Fibroblast of the conjunctiva (primary cell): ENCODE measurements around the gene MIER1.

Experiments
- DNase-seq: peaks from one replicate; pipeline ENCODE4 v3.0.0-alpha.2; 2010; ENCODE audit warnings: low read depth

The MIER1 gene

GRCh38 chr1:66999640-67000400, 75.0 kb downstream of the MIER1 start:
- DNase-seq, result no peak

DNA sequence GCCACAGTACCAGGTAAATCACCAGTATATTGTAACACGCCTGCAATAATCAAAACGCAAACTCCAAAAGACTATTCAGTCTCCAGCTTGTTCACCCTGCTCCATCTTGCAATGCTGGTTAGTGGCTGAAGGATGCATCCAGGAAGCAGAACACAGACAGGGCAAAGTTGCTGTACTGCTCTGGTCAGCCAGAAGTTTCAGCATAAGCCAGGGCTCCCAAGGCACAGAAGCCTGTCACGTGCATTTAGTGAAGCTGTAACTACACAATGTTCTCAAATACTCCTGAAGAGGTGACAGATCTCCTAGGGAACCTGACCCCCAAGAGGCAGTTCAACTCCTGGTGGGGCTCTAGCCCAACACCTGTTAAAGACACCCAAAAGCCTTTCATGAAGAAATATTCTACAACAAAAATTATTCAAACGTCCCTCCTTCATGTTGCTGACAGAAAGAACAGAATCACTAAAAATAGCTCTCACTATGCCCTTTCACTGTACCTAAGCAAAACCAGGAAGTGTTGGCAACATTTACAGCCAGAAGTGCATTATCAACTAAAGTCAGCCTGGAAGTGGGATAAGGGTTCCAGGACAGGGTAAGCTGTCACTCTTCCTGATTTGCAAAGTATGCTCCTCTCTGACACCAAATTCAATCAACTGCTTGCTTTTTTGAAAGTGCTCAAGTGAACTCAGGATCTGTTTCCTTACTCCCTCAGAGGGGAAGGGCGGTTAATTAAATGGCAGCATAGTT, 77.1 kb downstream of the MIER1 start:
- DNase-seq, result no peak

DNA sequence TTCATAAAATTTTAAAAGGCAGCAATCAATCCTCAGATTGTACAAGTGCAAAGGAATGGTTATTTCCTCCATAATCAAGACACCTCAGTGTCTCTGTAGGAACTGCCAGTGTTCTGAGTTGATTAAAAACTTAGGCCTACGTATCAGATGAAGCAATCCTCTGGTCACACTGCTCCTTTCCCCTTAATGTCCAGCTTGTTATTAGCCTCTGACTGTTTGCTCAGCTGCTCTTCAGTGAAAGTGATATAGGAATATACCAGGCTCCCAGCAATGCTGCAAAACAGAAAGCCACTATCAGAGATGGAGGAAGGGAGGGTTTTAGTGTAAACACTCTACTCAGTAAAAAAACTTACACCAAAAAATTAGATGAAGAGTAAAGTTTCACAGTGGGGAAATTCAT, 79.4 kb downstream of the MIER1 start:
- DNase-seq, result no peak

- DNase-seq, result no peak
These were observed 80.3 kb downstream of the MIER1 start for GRCh38 chr1:67005068-67005467.

DNA sequence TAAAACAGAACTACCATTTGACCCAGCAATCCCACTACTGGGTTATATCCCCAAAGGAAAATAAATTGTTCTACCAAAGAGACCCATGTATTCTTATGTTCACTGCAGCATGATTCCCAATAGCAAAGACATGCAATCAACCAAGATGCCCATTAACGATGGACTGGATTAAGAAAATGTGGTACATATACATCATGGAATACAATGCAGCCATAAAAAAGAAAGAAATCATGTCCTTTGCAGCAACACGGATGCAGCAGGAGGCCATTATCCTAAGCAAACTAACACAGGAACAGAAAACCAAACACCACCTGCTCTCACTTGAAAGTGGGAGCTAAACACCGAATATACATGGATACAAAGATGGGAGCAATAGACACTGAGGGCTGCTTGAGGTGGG, 85.0 kb downstream of the MIER1 start:
- DNase-seq, result no peak

DNA sequence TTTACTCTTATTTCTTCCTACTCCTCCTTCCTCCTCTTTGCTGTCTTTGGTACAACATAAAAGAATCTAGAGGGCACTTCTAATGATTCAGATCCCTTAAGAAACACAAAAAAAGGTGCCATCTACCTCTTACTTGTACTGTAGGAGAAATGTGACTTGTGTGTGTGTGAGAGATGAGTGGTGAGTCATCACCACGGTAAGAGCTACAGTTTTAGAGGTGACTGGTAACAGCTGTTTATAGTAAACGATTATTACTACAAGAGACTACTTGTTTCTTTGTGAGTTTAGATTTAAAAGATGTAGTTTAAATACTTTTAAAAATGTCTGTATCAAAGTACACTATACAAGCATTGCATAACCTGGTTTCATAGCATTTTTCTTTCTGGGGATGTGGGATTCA, 88.8 kb downstream of the MIER1 start:
- DNase-seq, result no peak

DNA sequence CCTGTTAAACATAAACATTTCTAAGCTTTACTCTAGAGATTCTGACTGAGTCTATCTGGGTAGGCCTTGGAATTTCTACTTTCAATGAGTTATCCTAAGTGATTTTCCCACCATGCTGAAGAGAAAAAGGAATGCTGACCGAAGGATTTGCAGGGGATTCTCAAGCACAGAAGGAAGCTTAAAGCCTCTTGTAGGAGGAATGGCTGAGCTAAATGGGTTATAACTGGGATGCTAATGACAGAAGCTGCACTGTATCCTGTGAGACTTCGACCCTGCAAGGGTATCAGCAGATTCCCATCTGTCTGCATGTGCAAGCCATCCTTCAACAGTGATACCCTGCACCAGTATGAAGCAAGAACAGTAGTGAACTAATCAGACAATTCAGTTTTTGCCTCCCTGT, 93.8 kb downstream of the MIER1 start:
- DNase-seq, result no peak

DNA sequence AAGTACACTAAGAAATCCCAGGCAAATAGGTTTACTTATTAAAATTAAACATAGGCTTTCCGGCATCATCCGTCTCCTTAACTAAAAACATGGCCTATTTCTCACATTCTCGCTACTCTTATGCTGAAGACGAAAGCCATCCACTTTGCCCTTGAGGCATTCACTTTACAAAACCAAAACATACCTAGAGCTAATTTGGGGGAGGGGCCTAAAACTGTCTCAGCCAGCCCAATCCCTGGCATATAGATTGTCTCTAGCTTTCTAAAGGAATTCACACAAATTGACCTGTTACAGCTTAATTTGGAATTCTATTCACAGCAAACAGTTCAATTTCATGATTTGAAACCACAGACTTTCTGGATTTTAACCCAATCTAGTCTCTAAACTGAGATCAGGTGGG, 94.3 kb downstream of the MIER1 start:
- DNase-seq, result no peak

DNA sequence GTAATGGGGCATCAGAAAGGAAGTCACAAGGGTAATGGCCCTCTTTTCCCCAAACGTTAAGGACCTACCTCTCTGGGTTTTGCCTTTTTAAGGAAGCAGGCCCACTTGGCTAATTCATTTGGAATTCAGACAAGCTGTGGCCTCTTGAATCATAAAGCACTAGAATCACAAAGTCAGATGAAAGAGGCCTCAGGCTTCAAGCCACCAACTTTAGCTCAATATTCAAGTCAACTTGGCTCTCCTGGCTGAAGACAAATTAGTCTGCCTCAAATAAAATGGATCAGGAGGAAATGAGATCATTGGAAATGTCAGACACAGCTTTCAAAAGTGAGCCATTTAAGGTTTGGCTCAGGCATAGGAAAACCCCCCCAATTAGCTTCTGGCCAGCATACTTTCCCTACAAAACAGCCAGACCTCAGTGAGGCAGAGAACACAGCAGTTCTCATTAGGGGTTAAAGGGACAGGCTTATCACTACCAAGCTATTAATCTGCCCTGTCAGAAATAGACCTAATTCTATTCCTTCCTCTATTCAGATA, 94.9 kb downstream of the MIER1 start:
- DNase-seq, result no peak

DNA sequence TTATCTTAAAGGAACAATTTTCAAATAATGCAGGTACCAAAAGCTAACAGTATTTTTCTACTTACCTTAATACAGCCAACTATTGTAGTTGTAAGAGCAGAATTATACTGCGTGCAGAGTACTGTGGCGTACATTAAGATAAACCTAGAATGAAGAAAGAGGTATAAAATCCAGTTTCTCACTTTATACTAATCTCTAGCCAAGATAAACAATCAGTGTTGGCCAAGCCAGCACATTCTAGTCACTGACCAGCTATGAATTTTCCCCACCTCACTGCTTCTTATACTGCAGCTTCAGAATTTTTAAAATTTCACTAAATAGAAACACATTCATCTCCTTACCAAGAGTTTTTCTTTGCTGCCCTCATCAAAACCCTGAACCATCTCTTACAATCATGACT, 95.5 kb downstream of the MIER1 start:
- DNase-seq, result no peak

GRCh38 chr1:67020765-67021164, 96.0 kb downstream of the MIER1 start:
- no peak for DNase-seq

GRCh38 chr1:67029472-67029871, 104.7 kb downstream of the MIER1 start:
- DNase-seq, result no peak

- DNase-seq, result no peak
These were observed 106.5 kb downstream of the MIER1 start for GRCh38 chr1:67031121-67031858.

DNA sequence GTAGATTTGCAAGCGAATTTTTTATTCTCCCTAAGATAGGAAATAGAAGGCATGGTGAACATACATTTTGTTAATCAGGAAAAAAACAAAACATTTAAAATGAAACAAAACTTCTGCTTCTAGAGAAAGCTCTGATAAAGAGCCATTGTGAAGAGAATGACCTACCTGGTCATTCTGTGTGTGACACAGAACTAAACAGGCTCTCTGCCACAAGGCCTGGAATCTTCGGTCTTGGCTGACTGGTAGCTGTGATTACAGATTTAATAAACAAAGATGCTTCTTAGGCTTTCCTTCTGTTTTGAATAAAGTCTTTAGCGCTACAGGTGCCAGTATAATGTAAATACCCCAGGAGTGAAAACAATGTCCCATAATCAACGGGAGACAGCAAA, 107.1 kb downstream of the MIER1 start:
- no peak for DNase-seq
